Measurements from ENCODE around the gene PRKAB1.
A peak's percentile ranks its signal among the peaks of the same experiment; 100 is the strongest.
"Not testable (repeated sequence)": the region's sequence is repeated elsewhere in the genome, so short reads cannot be mapped to it uniquely, and the experiment has no call there.

Gene PRKAB1

GRCh38 chr12:119667577-119668323 is at the start of gene PRKAB1:
TSS of gene PRKAB1 (plus strand) at chr12:119668133. CDS start at chr12:119668245, 112 bp downstream.
- DNase-seq (ENCODE audit: low read depth) = peak; percentile 86

GRCh38 chr12:119618328-119618896 is 49.5 kb upstream of the PRKAB1 start:
- not testable (repeated sequence) for DNase-seq (ENCODE audit: low read depth)

GRCh38 chr12:119620490-119620889 is 47.4 kb upstream of the PRKAB1 start:
- no peak for DNase-seq (ENCODE audit: low read depth)

- DNase-seq (ENCODE audit: low read depth) = no peak
Measured at GRCh38 chr12:119621878-119622277, 46.1 kb upstream of the PRKAB1 start.

GRCh38 chr12:119624966-119625365 is 43.0 kb upstream of the PRKAB1 start:
- DNase-seq (ENCODE audit: low read depth) = no peak

GRCh38 chr12:119627019-119627643 is 40.8 kb upstream of the PRKAB1 start:
- DNase-seq (ENCODE audit: low read depth) = no peak

GRCh38 chr12:119627686-119628085 is 40.2 kb upstream of the PRKAB1 start:
- DNase-seq (ENCODE audit: low read depth) = no peak

- DNase-seq (ENCODE audit: low read depth) = no peak
Measured at GRCh38 chr12:119630223-119630780, 37.6 kb upstream of the PRKAB1 start.

- no peak for DNase-seq (ENCODE audit: low read depth)
Measured at GRCh38 chr12:119630962-119631550, 36.9 kb upstream of the PRKAB1 start.

- DNase-seq (ENCODE audit: low read depth) = no peak
Measured at GRCh38 chr12:119631930-119632678, 35.8 kb upstream of the PRKAB1 start.

GRCh38 chr12:119634743-119635142 is 33.2 kb upstream of the PRKAB1 start:
- DNase-seq (ENCODE audit: low read depth) = no peak

GRCh38 chr12:119642986-119643385 is 24.9 kb upstream of the PRKAB1 start:
- no peak for DNase-seq (ENCODE audit: low read depth)

GRCh38 chr12:119644930-119645329 is 23.0 kb upstream of the PRKAB1 start:
- no peak for DNase-seq (ENCODE audit: low read depth)

- no peak for DNase-seq (ENCODE audit: low read depth)
Measured at GRCh38 chr12:119645535-119646059, 22.3 kb upstream of the PRKAB1 start.

- DNase-seq (ENCODE audit: low read depth) = no peak
Measured at GRCh38 chr12:119649202-119649808, 18.6 kb upstream of the PRKAB1 start.

GRCh38 chr12:119652665-119653064 is 15.3 kb upstream of the PRKAB1 start:
- DNase-seq (ENCODE audit: low read depth) = no peak

- not testable (repeated sequence) for DNase-seq (ENCODE audit: low read depth)
Measured at GRCh38 chr12:119657001-119657400, 10.9 kb upstream of the PRKAB1 start.

GRCh38 chr12:119658166-119658565 is 9.8 kb upstream of the PRKAB1 start:
- not testable (repeated sequence) for DNase-seq (ENCODE audit: low read depth)

- DNase-seq (ENCODE audit: low read depth) = peak; percentile 24
Measured at GRCh38 chr12:119659289-119659897, 8.5 kb upstream of the PRKAB1 start.

GRCh38 chr12:119660076-119660475 is 7.9 kb upstream of the PRKAB1 start:
- DNase-seq (ENCODE audit: low read depth) = no peak

- DNase-seq (ENCODE audit: low read depth) = no peak
Measured at GRCh38 chr12:119661882-119662281, 6.1 kb upstream of the PRKAB1 start.
